H9 (cell line): ENCODE results near the gene NET1. TPM values are rescaled to one million over a fixed set of nuclear protein-coding genes. Genes with fewer than 3 reads are reported as not detected.
"Not testable (repeated sequence)": the region's sequence is repeated elsewhere in the genome, so short reads cannot be mapped to it uniquely, and the experiment has no call there.

Source experiments
- DNase-seq: peaks from one replicate; pipeline ENCODE4 v3.0.0-alpha.2; 2017
- H2AFZ ChIP-seq: one replicate; pipeline ENCODE4 v1.6.1; 2013; ENCODE audit warnings: mild to moderate bottlenecking, low read length, control low read depth, moderate library complexity
- H2AK5ac ChIP-seq: 2 replicates; pipeline ENCODE4 v1.6.1; 2013; ENCODE audit warnings: low read length, control low read depth, mixed read lengths; ENCODE audit not compliant: insufficient read length
- H2BK120ac ChIP-seq: one replicate; pipeline ENCODE4 v1.6.1; 2013; ENCODE audit warnings: low read depth, mild to moderate bottlenecking, low read length, control low read depth, inconsistent platforms; ENCODE audit not compliant: poor library complexity, severe bottlenecking
- H2BK12ac ChIP-seq: 2 replicates; pipeline ENCODE4 v1.6.1; 2013; ENCODE audit warnings: low read length, control low read depth, mixed read lengths, low read depth; ENCODE audit not compliant: insufficient read length
- H2BK15ac ChIP-seq: 2 replicates; pipeline ENCODE4 v1.6.1; 2013; ENCODE audit warnings: low read depth, low read length, control low read depth
- H2BK20ac ChIP-seq: one replicate; pipeline ENCODE4 v1.6.1; 2013; ENCODE audit warnings: low read depth, mild to moderate bottlenecking, low read length, control low read depth, inconsistent platforms; ENCODE audit not compliant: poor library complexity, severe bottlenecking
- H2BK5ac ChIP-seq: 2 replicates; pipeline ENCODE4 v1.6.1; 2013; ENCODE audit warnings: low read length, control low read depth, mixed read lengths; ENCODE audit not compliant: insufficient read length
- H3K14ac ChIP-seq: 2 replicates; pipeline ENCODE4 v1.6.1; 2013; ENCODE audit warnings: low read length, control low read depth; ENCODE audit not compliant: insufficient read depth
- H3K18ac ChIP-seq: 2 replicates; pipeline ENCODE4 v1.6.1; 2013; ENCODE audit warnings: low read depth, mild to moderate bottlenecking, mixed read lengths, low read length, control low read depth; ENCODE audit not compliant: insufficient read length
- H3K23ac ChIP-seq: 2 replicates; pipeline ENCODE4 v1.6.1; 2013; ENCODE audit warnings: low read length, control low read depth, mixed read lengths, low read depth; ENCODE audit not compliant: insufficient read length
- H3K23me2 ChIP-seq: 2 replicates; pipeline ENCODE4 v1.6.1; 2013; ENCODE audit warnings: low read depth, mild to moderate bottlenecking, mixed read lengths, low read length, control low read depth; ENCODE audit not compliant: insufficient read length, poor library complexity, severe bottlenecking
- H3K27ac ChIP-seq: 2 replicates; pipeline ENCODE4 v1.5.1; 2013; ENCODE audit warnings: low read length, control low read depth, mixed read lengths, low read depth; ENCODE audit not compliant: insufficient read length
- H3K27me3 ChIP-seq: 2 replicates; pipeline ENCODE4 v1.6.1; 2013; ENCODE audit warnings: low read length, control low read depth, inconsistent platforms; ENCODE audit not compliant: insufficient read depth
- H3K4ac ChIP-seq: 2 replicates; pipeline ENCODE4 v1.6.1; 2013; ENCODE audit warnings: low read depth, mild to moderate bottlenecking, control low read depth, inconsistent platforms, low read length, moderate library complexity
- H3K4me1 ChIP-seq: 2 replicates; pipeline ENCODE4 v1.6.1; 2013; ENCODE audit warnings: low read length, control low read depth, inconsistent platforms; ENCODE audit not compliant: insufficient read depth
- H3K4me2 ChIP-seq: 2 replicates; pipeline ENCODE4 v1.6.1; 2013; ENCODE audit warnings: low read length, control low read depth, mixed read lengths; ENCODE audit not compliant: insufficient read length, insufficient read depth
- H3K56ac ChIP-seq: 2 replicates; pipeline ENCODE4 v1.6.1; 2013; ENCODE audit warnings: low read depth, mild to moderate bottlenecking, mixed read lengths, low read length, control low read depth; ENCODE audit not compliant: insufficient read length
- H3K79me1 ChIP-seq: 2 replicates; pipeline ENCODE4 v1.6.1; 2013; ENCODE audit warnings: low read depth, mild to moderate bottlenecking, moderate library complexity, low read length, control low read depth, inconsistent platforms; ENCODE audit not compliant: insufficient read depth, poor library complexity, severe bottlenecking
- H3K79me2 ChIP-seq: 2 replicates; pipeline ENCODE4 v1.6.1; 2013; ENCODE audit warnings: low read length, control low read depth, inconsistent platforms; ENCODE audit not compliant: insufficient read depth
- H3K9ac ChIP-seq: 2 replicates; pipeline ENCODE4 v1.6.1; 2013; ENCODE audit warnings: low read length, control low read depth, mixed read lengths; ENCODE audit not compliant: insufficient read length; ENCODE audit errors: extremely low read depth
- H3K9me3 ChIP-seq: one replicate; pipeline ENCODE4 v1.6.1; 2013; ENCODE audit warnings: low read depth, low read length, inconsistent platforms; ENCODE audit not compliant: control insufficient read depth
- H3T11ph ChIP-seq: one replicate; pipeline ENCODE4 v1.6.1; 2013; ENCODE audit warnings: mild to moderate bottlenecking, low read length, control low read depth, inconsistent platforms
- H4K20me1 ChIP-seq: one replicate; pipeline ENCODE4 v1.6.1; 2013; ENCODE audit not compliant: control insufficient read depth, insufficient read length, insufficient read depth
- H4K5ac ChIP-seq: 2 replicates; pipeline ENCODE4 v1.6.1; 2013; ENCODE audit warnings: low read depth, mild to moderate bottlenecking, mixed read lengths, low read length, control low read depth; ENCODE audit not compliant: insufficient read length
- H4K8ac ChIP-seq: replicated peaks from 2 replicates; pipeline ENCODE4 v1.6.1; 2013; ENCODE audit warnings: low read length, control low read depth, mixed read lengths, low read depth; ENCODE audit not compliant: insufficient read length
- H4K91ac ChIP-seq: 2 replicates; pipeline ENCODE4 v1.6.1; 2013; ENCODE audit warnings: low read depth, mild to moderate bottlenecking, moderate library complexity, mixed read lengths, low read length, control low read depth; ENCODE audit not compliant: insufficient read length
- H3K27ac Mint-ChIP-seq, 3 experiments: 2 replicates in 2 of 3; 3 replicates in 1 of 3; pipeline ENCODE4 v1.8.0; 2020 to 2021; ENCODE audit warnings: mixed read lengths in 3 of 3, mild to moderate bottlenecking in 1 of 3, moderate library complexity in 1 of 3
- H3K27me3 Mint-ChIP-seq: 2 replicates; pipeline ENCODE4 v1.8.0; 2021; ENCODE audit warnings: low read depth, mild to moderate bottlenecking, moderate library complexity, mixed read lengths
- H3K36me3 Mint-ChIP-seq, 3 experiments: 2 replicates in 2 of 3; 3 replicates in 1 of 3; pipeline ENCODE4 v1.8.0; 2020 to 2021; ENCODE audit warnings: low read depth in 3 of 3, mixed read lengths in 3 of 3; ENCODE audit not compliant: insufficient read depth in 1 of 3
- H3K4me1 Mint-ChIP-seq, 2 experiments: 2 replicates each; pipeline ENCODE4 v1.8.0; 2020; ENCODE audit warnings: mixed read lengths in 2 of 2
- H3K4me3 Mint-ChIP-seq, 2 experiments: 2 replicates in 1 of 2; 3 replicates in 1 of 2; pipeline ENCODE4 v1.8.0; 2020 to 2021; ENCODE audit warnings: mild to moderate bottlenecking in 2 of 2, mixed read lengths in 2 of 2, moderate library complexity in 1 of 2
- H3K9me3 Mint-ChIP-seq, 2 experiments: 2 replicates in 1 of 2; 3 replicates in 1 of 2; pipeline ENCODE4 v1.8.0; 2020; ENCODE audit warnings: mild to moderate bottlenecking in 2 of 2, mixed read lengths in 2 of 2, moderate library complexity in 1 of 2
- CTCF ChIP-seq: fragments of 200-600 bp; sonication (generic); conservative IDR thresholded peaks from 3 replicates; pipeline ENCODE4 v1.8.0; 2021; ENCODE audit warnings: antibody characterized with exemption, mild to moderate bottlenecking
- WGBS: extraction: QIAGEN DNeasy Blood & Tissue Kit; methylation state at CpG from one replicate; pipeline ENCODE4 v1.1.7; 2013; ENCODE audit warnings: missing lambda C conversion rate, low lambda C conversion rate, mixed read lengths; ENCODE audit not compliant: insufficient read length; ENCODE audit errors: extremely low coverage; 5-methylcytosine and 5-hydroxymethylcytosine counted together
- total RNA-seq: library from RNA; stranded (reverse); gene quantifications from 2 replicates; pipeline ENCODE4 v1.2.1, GENCODE V29; 2021

Gene NET1
- total RNA-seq, 1 experiment from 2014 or later: 50.6 TPM

GRCh38 chr10:5406918-5407317 is 5.4 kb upstream of the NET1 start:
- H4K91ac ChIP-seq: no peak overlapping the region
- no peaks in the 10 kb centered on the region for H3K79me2 ChIP-seq
- H2BK5ac ChIP-seq: no peak overlapping the region
- H3K4me2 ChIP-seq: no peak overlapping the region
- no peak for TF ChIP-seq CTCF
- no peaks in the 10 kb centered on the region for H4K20me1 ChIP-seq
- no peaks in the 10 kb centered on the region for H3K9me3 ChIP-seq
- H3K4me1 ChIP-seq: no peaks in the 10 kb centered on the region
- Mint-ChIP-seq H3K9me3 (peaks cover 19 to 26% of the 10 kb centered on the region in 2 experiments), H3K27ac (no peak overlapping the region), H3K36me3 (peaks cover 4 to 11% (median 8%) of the 10 kb centered on the region in 3 experiments; a peak in 6 of 7 replicates), H3K4me1 (peaks cover under 1% of the 10 kb centered on the region in 2 experiments; a peak in 1 of 4 replicates), H3K27me3 (peaks cover 1% of the 10 kb centered on the region; the same call in 1 of the 2 replicates), H3K4me3 (no peak overlapping the region)
- WGBS: no CpG with 5 or more reads among the region's 1 CpG
- H3K14ac ChIP-seq: no peak overlapping the region
- H4K8ac ChIP-seq: no peak overlapping the region
- H3T11ph ChIP-seq: no peak overlapping the region
- no peak overlapping the region for H2BK12ac ChIP-seq
- no peak overlapping the region for H2BK15ac ChIP-seq
- no peaks in the 10 kb centered on the region for H3K27me3 ChIP-seq
- H2BK20ac ChIP-seq: no peak overlapping the region
- no peak overlapping the region for H2AK5ac ChIP-seq
- no peak overlapping the region for H2BK120ac ChIP-seq
- H3K9ac ChIP-seq: no peak overlapping the region
- H3K18ac ChIP-seq: no peak overlapping the region
- no peak for DNase-seq
- no peak overlapping the region for H4K5ac ChIP-seq
- no peaks in the 10 kb centered on the region for H3K23me2 ChIP-seq
- no peak overlapping the region for H3K4ac ChIP-seq
- no peak overlapping the region for H2AFZ ChIP-seq
- H3K27ac ChIP-seq: no peak overlapping the region
- H3K23ac ChIP-seq: no peak overlapping the region
- no peak overlapping the region for H3K56ac ChIP-seq
- no peaks in the 10 kb centered on the region for H3K79me1 ChIP-seq

GRCh38 chr10:5410787-5411186 is 1.6 kb upstream of the NET1 start:
- H3K18ac ChIP-seq, H3T11ph ChIP-seq, DNase-seq, H3K79me1 ChIP-seq, H3K56ac ChIP-seq, H2BK120ac ChIP-seq, H4K5ac ChIP-seq, H2BK15ac ChIP-seq, H3K4me2 ChIP-seq, H2AFZ ChIP-seq, H3K9me3 ChIP-seq, H3K9ac ChIP-seq, H3K23ac ChIP-seq, H3K4me3 Mint-ChIP-seq, H3K4me1 Mint-ChIP-seq, H3K4me1 ChIP-seq, H4K91ac ChIP-seq, H2BK5ac ChIP-seq, H3K4ac ChIP-seq, H2AK5ac ChIP-seq, H3K23me2 ChIP-seq, H4K8ac ChIP-seq, H3K27ac Mint-ChIP-seq, H3K27me3 Mint-ChIP-seq, H2BK12ac ChIP-seq, H3K27me3 ChIP-seq, H2BK20ac ChIP-seq, H4K20me1 ChIP-seq, H3K27ac ChIP-seq, H3K14ac ChIP-seq: not testable (repeated sequence)
- peaks cover 13% of the 10 kb centered on the region; the same call in 1 of the 2 replicates for H3K79me2 ChIP-seq
- H3K9me3 Mint-ChIP-seq: peaks cover 19 to 26% of the 10 kb centered on the region in 2 experiments
- H3K36me3 Mint-ChIP-seq: peaks cover 4 to 11% (median 8%) of the 10 kb centered on the region in 3 experiments; a peak in 6 of 7 replicates
